HL-60 (cell line): ENCODE measurements around the gene FADS3.

ENCODE experiments used
- GABPA ChIP-seq: IDR thresholded peaks from 2 replicates; pipeline ENCODE4 v1.6.1; 2012; ENCODE audit warnings: low read depth
- POLR2AphosphoS5 ChIP-seq: IDR thresholded peaks from 2 replicates; pipeline ENCODE4 v1.6.1; 2012; ENCODE audit warnings: low read depth
- TF ChIP-seq, protein P1 (sequence below): IDR thresholded peaks from one replicate; pipeline ENCODE4 v1.5.1; 2011; ENCODE audit warnings: low read length, control low read depth, inconsistent platforms; ENCODE audit not compliant: insufficient read depth
- TF ChIP-seq, protein P2 (sequence below): IDR thresholded peaks from 2 replicates; pipeline ENCODE4 v1.6.1; 2012; ENCODE audit warnings: low read depth; ENCODE audit not compliant: insufficient replicate concordance

DNA sequence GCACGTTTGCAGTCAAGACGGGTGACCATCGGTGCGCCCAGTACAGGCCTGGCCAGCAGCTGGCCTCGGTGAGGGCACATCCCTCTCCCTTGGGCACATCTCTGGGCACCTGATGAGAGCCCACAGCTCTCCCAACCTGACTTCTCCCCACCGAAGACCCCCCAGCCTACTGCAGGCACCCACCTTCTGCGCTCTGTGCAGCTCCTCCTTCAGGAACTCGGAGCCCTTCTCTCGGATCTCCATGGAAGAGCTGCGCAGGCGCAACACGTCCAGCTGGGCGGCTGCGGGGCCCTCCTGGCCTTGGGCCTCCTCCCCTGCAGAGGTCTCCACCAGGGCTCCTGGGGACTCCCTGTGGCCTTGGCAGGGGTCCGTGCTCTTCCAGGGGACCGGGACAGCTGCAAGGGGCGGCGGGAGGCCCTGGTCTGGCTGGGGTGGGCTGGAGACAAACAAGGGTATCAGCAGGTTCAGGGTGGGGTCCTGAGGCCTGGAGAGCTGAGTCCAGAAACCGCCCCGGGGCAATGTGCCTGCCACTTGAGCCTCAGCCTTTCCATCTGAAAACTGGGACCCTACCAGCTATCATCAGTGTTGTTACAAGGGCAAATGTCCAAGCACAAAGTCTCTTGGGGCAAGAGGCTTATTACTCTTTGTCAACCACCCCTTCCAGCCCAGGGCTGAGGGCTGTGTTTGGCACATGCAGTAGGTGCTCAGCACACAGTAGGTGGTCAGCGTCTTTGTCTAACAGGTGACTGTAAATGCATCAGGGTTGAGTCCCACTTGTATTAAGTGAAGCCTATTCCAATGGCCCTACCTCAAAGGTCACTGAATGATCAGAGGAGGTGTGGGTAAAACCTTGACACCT lies 16.8 kb upstream of the FADS3 start:
- TF ChIP-seq, protein P1, sequence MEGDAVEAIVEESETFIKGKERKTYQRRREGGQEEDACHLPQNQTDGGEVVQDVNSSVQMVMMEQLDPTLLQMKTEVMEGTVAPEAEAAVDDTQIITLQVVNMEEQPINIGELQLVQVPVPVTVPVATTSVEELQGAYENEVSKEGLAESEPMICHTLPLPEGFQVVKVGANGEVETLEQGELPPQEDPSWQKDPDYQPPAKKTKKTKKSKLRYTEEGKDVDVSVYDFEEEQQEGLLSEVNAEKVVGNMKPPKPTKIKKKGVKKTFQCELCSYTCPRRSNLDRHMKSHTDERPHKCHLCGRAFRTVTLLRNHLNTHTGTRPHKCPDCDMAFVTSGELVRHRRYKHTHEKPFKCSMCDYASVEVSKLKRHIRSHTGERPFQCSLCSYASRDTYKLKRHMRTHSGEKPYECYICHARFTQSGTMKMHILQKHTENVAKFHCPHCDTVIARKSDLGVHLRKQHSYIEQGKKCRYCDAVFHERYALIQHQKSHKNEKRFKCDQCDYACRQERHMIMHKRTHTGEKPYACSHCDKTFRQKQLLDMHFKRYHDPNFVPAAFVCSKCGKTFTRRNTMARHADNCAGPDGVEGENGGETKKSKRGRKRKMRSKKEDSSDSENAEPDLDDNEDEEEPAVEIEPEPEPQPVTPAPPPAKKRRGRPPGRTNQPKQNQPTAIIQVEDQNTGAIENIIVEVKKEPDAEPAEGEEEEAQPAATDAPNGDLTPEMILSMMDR, result no peak
- TF ChIP-seq POLR2AphosphoS5 (no peak), GABPA (no peak)
- TF ChIP-seq, protein P2, sequence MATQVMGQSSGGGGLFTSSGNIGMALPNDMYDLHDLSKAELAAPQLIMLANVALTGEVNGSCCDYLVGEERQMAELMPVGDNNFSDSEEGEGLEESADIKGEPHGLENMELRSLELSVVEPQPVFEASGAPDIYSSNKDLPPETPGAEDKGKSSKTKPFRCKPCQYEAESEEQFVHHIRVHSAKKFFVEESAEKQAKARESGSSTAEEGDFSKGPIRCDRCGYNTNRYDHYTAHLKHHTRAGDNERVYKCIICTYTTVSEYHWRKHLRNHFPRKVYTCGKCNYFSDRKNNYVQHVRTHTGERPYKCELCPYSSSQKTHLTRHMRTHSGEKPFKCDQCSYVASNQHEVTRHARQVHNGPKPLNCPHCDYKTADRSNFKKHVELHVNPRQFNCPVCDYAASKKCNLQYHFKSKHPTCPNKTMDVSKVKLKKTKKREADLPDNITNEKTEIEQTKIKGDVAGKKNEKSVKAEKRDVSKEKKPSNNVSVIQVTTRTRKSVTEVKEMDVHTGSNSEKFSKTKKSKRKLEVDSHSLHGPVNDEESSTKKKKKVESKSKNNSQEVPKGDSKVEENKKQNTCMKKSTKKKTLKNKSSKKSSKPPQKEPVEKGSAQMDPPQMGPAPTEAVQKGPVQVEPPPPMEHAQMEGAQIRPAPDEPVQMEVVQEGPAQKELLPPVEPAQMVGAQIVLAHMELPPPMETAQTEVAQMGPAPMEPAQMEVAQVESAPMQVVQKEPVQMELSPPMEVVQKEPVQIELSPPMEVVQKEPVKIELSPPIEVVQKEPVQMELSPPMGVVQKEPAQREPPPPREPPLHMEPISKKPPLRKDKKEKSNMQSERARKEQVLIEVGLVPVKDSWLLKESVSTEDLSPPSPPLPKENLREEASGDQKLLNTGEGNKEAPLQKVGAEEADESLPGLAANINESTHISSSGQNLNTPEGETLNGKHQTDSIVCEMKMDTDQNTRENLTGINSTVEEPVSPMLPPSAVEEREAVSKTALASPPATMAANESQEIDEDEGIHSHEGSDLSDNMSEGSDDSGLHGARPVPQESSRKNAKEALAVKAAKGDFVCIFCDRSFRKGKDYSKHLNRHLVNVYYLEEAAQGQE, result no peak
